Natural killer cell (primary cell): ENCODE results near the gene CDC42SE2. TPM values are rescaled to one million over a fixed set of nuclear protein-coding genes. Genes with fewer than 3 reads are reported as not detected.

Experiments used
- ATAC-seq, 3 donors: fragments of 150-1000 bp in 2 of 3; fragments of 200-7000 bp in 1 of 3; cut with Tn5 transposase; 1 replicate in 1 of 3; 2 replicates in 2 of 3; pipeline ENCODE4 v1.10.0; 2021; ENCODE audit warnings: mild to moderate bottlenecking in 2 of 3, moderate library complexity in 2 of 3
- DNase-seq, 2 donors: peaks; one replicate each; pipeline versions ENCODE4 v3.0.0 to v3.0.0-alpha.2; 2013 to 2021; ENCODE audit warnings: mixed read lengths in 1 of 2
- H3K27ac ChIP-seq: one replicate; pipeline ENCODE4 v1.5.1; 2013; ENCODE audit warnings: mild to moderate bottlenecking, low read length
- H3K27me3 ChIP-seq: one replicate; pipeline ENCODE4 v1.6.1; 2013; ENCODE audit warnings: low read length; ENCODE audit not compliant: control insufficient read depth, insufficient read depth
- H3K36me3 ChIP-seq: one replicate; pipeline ENCODE4 v1.6.1; 2013; ENCODE audit warnings: low read length; ENCODE audit not compliant: control insufficient read depth, insufficient read depth
- H3K4me1 ChIP-seq: one replicate; pipeline ENCODE4 v1.6.1; 2013; ENCODE audit warnings: low read length; ENCODE audit not compliant: control insufficient read depth, insufficient read depth
- H3K4me3 ChIP-seq: one replicate; pipeline ENCODE4 v1.5.1; 2013; ENCODE audit warnings: low read length
- H3K9me3 ChIP-seq: one replicate; pipeline ENCODE4 v1.6.1; 2013; ENCODE audit warnings: low read length; ENCODE audit not compliant: control insufficient read depth, insufficient read depth
- H3K27ac Mint-ChIP-seq, 2 donors: one replicate each; pipeline ENCODE4 v1.8.0; 2022; ENCODE audit warnings: mild to moderate bottlenecking in 2 of 2, mixed read lengths in 2 of 2, moderate library complexity in 1 of 2
- H3K27me3 Mint-ChIP-seq, 2 donors: one replicate each; pipeline ENCODE4 v1.8.0; 2022; ENCODE audit warnings: low read depth in 2 of 2, mixed read lengths in 2 of 2
- H3K36me3 Mint-ChIP-seq: one replicate; pipeline ENCODE4 v1.8.0; 2022; ENCODE audit warnings: mixed read lengths
- H3K4me1 Mint-ChIP-seq, 2 donors: one replicate each; pipeline ENCODE4 v1.8.0; 2022; ENCODE audit warnings: mixed read lengths in 2 of 2
- H3K4me3 Mint-ChIP-seq: one replicate; pipeline ENCODE4 v1.8.0; 2022; ENCODE audit warnings: mild to moderate bottlenecking, moderate library complexity, mixed read lengths
- H3K9me3 Mint-ChIP-seq, 2 donors: one replicate each; pipeline ENCODE4 v1.8.0; 2022; ENCODE audit warnings: mixed read lengths in 2 of 2
- WGBS: methylation state at CpG from one replicate; pipeline ENCODE4 v1.1.7; 2013; ENCODE audit warnings: missing lambda C conversion rate; ENCODE audit not compliant: insufficient coverage; 5-methylcytosine and 5-hydroxymethylcytosine counted together
- intact Hi-C: fragments of 100-400 bp; cut with micrococcal nuclease; formaldehyde crosslinking; loops from one replicate; pipeline ENCODE4 v1.14.2; 2022
- total RNA-seq, 4 donors: library from RNA; stranded (reverse); fragments of 120-200 nt in 1 of 4; gene quantifications; one replicate each; pipeline versions ENCODE4 v1.2.3 to v1.2.4, GENCODE V29; 2013 to 2022
- TF ChIP-seq, protein P1 (sequence below): fragments of 200-600 bp; IDR thresholded peaks from one replicate; pipeline ENCODE4 v1.8.0; 2022; ENCODE audit warnings: antibody characterized with exemption

CDC42SE2 gene
- total RNA-seq, 3 donors from 2014 or later (not counting 1 experiment from before 2014, with no cell fraction given): 140 to 183 (median 166) TPM

DNA sequence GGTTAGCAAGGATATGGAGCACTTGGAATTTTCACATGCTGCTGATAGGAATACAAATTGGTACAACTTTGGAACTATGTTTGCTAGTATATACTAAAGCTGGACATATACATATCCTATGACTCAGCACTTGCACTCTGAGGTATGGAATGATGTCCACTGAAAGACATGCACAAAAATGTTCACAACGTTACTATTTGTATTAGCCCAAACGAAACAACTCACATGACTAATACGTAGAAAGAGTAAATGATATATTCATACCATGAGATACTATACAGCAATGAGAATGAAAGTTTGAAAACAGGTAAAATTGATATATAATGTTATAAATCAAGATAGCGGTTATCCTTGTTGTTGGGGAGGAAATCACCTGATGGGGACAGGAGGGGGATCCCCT lies 45.5 kb upstream of the CDC42SE2 start:
- peaks cover 4% of the 10 kb centered on the region for H3K4me1 ChIP-seq
- 89% methylated on average over 1 of the region's 4 CpGs for WGBS
- ATAC-seq: no peak
- no peaks in the 10 kb centered on the region for H3K9me3 ChIP-seq
- H3K27me3 ChIP-seq: no peaks in the 10 kb centered on the region
- H3K27ac Mint-ChIP-seq: no peak overlapping the region
- H3K4me1 Mint-ChIP-seq: peaks cover 4 to 7% of the 10 kb centered on the region in 2 donors
- no peak for DNase-seq
- no peaks in the 10 kb centered on the region for H3K36me3 ChIP-seq
- no peak overlapping the region for H3K27ac ChIP-seq
- H3K4me3 ChIP-seq: no peak overlapping the region
- TF ChIP-seq, protein P1, sequence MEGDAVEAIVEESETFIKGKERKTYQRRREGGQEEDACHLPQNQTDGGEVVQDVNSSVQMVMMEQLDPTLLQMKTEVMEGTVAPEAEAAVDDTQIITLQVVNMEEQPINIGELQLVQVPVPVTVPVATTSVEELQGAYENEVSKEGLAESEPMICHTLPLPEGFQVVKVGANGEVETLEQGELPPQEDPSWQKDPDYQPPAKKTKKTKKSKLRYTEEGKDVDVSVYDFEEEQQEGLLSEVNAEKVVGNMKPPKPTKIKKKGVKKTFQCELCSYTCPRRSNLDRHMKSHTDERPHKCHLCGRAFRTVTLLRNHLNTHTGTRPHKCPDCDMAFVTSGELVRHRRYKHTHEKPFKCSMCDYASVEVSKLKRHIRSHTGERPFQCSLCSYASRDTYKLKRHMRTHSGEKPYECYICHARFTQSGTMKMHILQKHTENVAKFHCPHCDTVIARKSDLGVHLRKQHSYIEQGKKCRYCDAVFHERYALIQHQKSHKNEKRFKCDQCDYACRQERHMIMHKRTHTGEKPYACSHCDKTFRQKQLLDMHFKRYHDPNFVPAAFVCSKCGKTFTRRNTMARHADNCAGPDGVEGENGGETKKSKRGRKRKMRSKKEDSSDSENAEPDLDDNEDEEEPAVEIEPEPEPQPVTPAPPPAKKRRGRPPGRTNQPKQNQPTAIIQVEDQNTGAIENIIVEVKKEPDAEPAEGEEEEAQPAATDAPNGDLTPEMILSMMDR: no peak
- no peaks in the 10 kb centered on the region for H3K9me3 Mint-ChIP-seq
- intact Hi-C loops: no loop called here
- H3K4me3 Mint-ChIP-seq: no peak overlapping the region
- H3K27me3 Mint-ChIP-seq: peaks cover 3 to 8% of the 10 kb centered on the region in 2 donors
- no peaks in the 10 kb centered on the region for H3K36me3 Mint-ChIP-seq

DNA sequence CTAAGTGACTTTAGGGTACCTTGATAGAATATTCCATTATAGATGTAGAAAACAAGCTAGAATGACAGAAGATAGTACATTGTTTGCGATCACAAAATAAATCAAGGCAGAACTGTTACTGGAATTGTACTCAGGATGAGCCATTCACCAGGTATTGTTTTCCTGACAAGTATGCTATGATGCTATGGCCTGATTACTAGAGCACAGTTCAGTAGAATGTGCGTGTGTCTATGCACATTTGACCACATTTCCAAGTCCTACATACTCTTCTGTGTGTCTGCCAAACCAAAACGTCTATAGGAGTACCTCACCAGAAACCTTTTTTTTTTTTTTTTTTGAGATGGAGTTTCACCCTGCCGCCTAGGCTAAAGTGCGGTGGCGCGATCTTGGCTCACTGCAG lies 43.3 kb upstream of the CDC42SE2 start:
- Histone ChIP-seq H3K9me3 (no peaks in the 10 kb centered on the region), H3K4me3 (no peak overlapping the region), H3K36me3 (no peaks in the 10 kb centered on the region), H3K4me1 (peaks cover 19% of the 10 kb centered on the region), H3K27ac (no peak overlapping the region), H3K27me3 (no peaks in the 10 kb centered on the region)
- ATAC-seq (no peak), DNase-seq (no peak)
- Mint-ChIP-seq H3K4me1 (no peaks in the 10 kb centered on the region), H3K4me3 (no peak overlapping the region), H3K36me3 (no peaks in the 10 kb centered on the region), H3K27ac (no peak overlapping the region), H3K9me3 (no peaks in the 10 kb centered on the region), H3K27me3 (peaks cover 3 to 8% of the 10 kb centered on the region in 2 donors)
- TF ChIP-seq, protein P1: no peak
- WGBS: 91% methylated on average over 7 of the region's 7 CpGs
- intact Hi-C loops: no loop called here

DNA sequence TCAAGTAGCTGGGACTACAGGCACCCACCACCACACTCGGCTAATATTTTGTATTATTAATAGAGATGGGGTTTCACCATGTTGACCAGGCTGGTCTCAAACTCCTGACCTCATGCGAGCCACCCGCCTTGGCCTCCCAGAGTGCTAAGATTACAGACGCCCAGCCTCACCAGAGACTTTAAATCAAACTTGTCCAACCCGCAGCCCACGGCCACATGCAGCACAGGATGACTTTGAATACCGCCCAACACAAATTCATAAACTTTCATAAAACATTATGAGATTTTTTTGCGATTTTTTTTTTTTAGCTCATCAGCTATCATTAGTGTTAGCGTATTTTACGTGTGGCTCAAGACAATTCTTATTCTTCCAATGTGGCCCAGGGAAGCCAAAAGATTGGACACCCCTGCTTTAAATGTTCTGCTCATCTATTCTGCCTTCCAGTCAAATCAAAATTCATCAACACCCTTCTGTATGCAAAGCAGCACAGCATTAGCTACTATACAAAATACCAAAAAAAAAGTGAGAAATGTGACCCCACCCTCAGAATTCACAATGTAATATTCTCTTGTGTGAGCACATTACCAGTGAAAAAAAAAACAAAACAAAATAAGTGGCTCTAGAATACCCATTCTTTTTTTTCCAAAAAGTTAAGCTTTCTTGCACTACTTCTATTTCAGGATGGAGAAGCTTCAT lies 42.7 kb upstream of the CDC42SE2 start:
- H3K36me3 ChIP-seq: no peaks in the 10 kb centered on the region
- no peaks in the 10 kb centered on the region for H3K9me3 Mint-ChIP-seq
- H3K27me3 Mint-ChIP-seq: peaks cover 3 to 8% of the 10 kb centered on the region in 2 donors
- H3K4me3 ChIP-seq: no peak overlapping the region
- no peaks in the 10 kb centered on the region for H3K36me3 Mint-ChIP-seq
- 90% methylated on average over 9 of the region's 10 CpGs for WGBS
- DNase-seq (no peak), ATAC-seq (no peak)
- H3K4me3 Mint-ChIP-seq: no peak overlapping the region
- intact Hi-C loops: no loop called here
- H3K9me3 ChIP-seq: no peaks in the 10 kb centered on the region
- H3K27me3 ChIP-seq: no peaks in the 10 kb centered on the region
- H3K27ac Mint-ChIP-seq: no peak overlapping the region
- H3K27ac ChIP-seq: no peak overlapping the region
- no peaks in the 10 kb centered on the region for H3K4me1 Mint-ChIP-seq
- H3K4me1 ChIP-seq: peaks cover 19% of the 10 kb centered on the region
- TF ChIP-seq, protein P1: no peak

DNA sequence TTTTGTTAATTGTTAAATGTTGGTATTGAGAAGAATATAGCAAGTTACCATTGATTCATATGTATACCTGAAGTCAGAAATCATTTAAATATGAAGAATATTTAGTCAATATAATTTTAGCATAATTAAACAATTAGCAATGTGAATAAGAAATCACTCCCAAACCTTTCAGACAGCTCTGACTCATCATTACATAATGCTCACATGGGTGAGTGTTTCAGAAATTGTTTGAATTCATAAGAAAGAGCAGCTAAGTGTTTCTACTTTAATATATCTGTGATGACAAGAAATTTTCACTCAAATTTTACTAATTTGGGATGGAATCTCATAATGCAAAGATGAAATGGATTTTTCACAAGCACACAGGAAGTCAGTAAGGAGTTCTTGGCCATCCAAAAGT lies 42.0 kb upstream of the CDC42SE2 start:
- intact Hi-C loops: no loop called here
- H3K27ac Mint-ChIP-seq: no peak overlapping the region
- ATAC-seq (no peak), DNase-seq (no peak)
- H3K36me3 Mint-ChIP-seq: no peaks in the 10 kb centered on the region
- TF ChIP-seq, protein P1: no peak
- H3K9me3 Mint-ChIP-seq: no peaks in the 10 kb centered on the region
- no peaks in the 10 kb centered on the region for H3K27me3 ChIP-seq
- no peak overlapping the region for H3K27ac ChIP-seq
- H3K4me1 ChIP-seq: peaks cover 19% of the 10 kb centered on the region
- H3K36me3 ChIP-seq: no peaks in the 10 kb centered on the region
- H3K9me3 ChIP-seq: no peaks in the 10 kb centered on the region
- H3K4me3 ChIP-seq: no peak overlapping the region
- peaks cover 3 to 8% of the 10 kb centered on the region in 2 donors for H3K27me3 Mint-ChIP-seq
- no peaks in the 10 kb centered on the region for H3K4me1 Mint-ChIP-seq
- H3K4me3 Mint-ChIP-seq: no peak overlapping the region
